Activated CD4-positive, CD25-positive, alpha-beta regulatory T cell treated with anti-CD3 and anti-CD28 coated beads, Interleukin-2, amount 50 U/mL, for 16 hours (primary cell): ENCODE measurements around the gene PIK3CG.
"Not testable (repeated sequence)": the region's sequence is repeated elsewhere in the genome, so short reads cannot be mapped to it uniquely, and the experiment has no call there.

ENCODE experiments used
- DNase-seq: peaks from one replicate; pipeline ENCODE4 v3.0.0-alpha.2; 2020; ENCODE audit warnings: low read depth, low spot score

Gene PIK3CG

DNA sequence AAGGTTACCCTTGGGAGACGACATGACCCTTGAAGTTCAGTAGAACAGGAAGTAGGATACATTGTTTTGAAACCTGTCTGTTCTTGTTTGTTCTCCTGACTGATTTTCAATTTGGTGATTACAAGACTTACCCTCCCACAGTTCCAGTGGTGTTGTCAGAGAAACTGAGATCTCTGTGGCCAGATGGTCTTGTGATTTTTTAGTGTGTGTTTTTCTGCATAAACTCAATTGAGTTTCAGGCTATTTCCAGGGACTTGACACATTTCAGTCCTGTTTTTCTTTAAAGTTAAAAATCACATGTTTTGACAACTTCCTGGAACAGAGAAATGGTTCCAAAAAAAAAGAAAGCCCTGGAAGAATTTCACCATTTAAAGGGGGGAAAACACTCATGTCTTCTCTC is 22.3 kb downstream of the PIK3CG start:
- no peak for DNase-seq

DNA sequence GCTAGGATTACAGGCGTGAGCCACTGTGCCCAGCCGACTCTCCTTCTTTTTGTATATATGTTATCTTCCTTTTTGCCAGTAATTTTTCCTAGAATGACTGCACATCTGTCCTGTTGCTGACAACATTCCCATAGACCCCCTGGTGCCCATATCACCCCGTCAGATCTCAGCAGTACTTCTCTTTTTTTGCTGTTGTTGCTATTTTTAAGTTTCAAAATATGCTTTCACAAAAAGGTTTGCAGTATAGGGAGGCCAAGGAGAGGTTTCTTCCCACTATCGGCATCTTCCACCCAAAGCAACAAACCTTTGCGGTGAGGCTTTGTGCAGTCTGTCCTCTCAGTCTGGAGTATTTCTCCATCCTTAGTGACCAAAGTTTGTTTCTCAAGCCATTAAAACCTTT is 23.1 kb downstream of the PIK3CG start:
- no peak for DNase-seq

DNA sequence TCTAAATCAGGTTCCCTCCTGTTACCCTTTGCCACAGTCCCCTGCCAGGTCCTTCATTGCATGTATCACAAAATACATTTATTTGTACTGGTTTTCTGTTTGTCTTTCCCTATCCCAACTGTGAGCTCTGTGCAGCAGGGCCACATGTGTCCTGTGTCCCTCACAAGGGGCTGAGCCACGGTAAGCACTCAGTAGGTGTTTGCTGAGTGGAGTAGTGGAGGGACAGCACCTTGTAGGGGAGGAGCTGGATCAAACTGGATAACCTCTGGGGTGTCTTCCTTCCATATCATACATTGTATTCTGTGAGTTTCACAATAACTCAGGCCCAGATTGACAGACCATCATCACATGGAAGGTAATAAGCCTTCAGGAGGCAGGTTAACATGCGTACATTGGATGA is 25.9 kb downstream of the PIK3CG start:
- DNase-seq = no peak

DNA sequence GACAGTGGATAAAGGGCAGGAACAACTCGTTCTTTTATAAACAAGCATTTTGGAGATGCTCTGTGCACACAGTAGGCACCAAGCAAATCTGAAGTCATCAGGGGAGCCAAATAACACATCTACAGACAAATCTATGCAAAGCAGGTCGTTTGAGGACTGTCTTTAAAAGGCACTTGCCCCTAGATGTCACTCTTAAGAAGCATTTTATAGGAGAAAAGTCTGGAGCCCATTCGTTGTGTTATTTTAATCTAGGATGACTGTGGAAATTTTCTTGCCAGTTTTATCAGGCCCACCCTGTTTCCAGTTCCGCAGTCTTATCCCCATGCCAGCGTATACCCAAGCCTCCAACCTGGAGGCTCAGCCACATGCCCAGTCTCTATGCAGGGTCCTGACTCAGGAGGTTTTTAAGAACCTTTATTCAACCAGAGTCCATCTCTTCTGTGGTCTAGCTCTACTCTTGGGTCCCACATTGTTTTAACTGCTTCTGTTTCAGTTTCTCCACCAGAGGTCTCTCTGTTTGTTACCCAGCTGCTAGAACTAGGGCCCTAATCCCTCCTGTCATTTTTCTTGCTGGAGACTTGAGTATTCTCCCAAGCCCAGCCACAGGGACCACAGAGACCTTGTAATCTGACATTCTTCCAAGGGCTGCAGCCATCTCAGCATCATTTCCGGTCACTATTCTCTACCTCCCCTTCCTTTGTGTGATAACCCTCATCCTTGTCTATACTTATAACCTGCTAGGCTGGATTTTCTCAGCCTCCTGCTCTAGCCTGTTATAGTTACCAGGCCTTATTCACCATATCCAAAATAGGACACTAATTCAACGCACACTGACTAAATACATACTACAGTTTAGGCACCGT is 26.7 kb downstream of the PIK3CG start:
- DNase-seq = no peak

DNA sequence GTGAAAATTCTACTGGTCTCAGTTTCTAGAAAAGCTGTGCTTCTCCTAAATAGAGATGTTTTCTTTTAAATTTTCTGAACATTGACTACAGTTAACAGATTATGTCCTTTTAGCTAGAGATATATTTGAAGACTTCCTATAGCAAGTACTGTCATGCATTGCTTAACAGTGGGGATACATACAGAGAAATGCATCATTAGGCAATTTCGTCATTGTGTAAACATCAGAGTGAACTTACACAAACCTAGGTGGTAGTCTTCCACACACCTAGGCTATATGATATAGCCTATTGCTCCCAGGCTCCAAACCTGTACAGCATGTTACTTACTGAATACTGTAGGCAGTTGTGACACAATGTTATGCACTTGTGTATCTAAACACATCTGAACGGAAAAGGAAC is 28.5 kb downstream of the PIK3CG start:
- no peak for DNase-seq

DNA sequence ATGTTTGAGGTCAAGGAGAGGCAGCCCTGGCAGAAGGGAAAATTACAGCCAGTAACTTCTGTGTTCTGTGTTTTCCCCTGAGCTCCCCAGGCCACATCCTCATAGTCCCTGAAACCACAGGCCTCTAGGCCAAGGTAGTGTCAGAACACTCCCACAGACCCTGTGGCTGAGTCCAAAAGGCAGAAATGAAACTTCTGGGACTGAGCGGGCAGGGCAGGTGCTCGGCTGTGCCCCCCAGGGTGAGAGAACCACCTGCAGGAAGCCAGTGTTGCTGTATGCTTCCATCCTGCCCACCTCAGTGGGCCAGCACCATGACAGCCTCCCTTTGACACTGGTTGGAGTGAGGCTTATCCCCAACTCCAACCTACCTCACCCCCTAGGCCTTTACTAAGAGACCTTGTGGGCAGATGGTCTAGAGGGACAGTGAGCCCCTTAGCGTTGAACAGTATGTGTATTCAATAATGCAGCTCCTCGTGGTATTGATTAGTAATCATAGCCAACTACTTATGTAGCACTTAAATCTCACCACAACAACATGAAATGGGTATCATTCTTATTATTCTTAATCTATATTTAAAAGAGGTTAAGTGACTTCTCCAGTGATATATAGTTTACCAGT is 30.3 kb downstream of the PIK3CG start:
- no peak for DNase-seq

DNA sequence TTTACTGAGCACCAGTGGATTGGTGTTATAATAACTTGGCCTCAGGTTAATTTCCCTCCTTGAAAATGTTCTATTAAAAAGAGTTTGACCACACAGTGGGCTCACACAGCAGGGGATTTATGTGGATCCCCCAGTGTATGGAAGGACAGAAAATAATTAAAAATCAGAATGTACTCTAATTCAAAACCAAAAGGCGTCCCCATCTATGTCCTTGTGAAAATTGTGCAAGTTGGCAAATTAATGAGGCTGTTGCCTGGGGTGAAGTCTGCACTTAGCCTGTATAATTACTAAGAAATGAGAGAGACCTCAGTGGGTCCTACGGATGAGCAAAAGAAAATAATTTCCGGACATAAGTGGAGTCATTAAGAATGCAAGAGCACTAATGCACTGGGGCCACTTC is 31.1 kb downstream of the PIK3CG start:
- no peak for DNase-seq

DNA sequence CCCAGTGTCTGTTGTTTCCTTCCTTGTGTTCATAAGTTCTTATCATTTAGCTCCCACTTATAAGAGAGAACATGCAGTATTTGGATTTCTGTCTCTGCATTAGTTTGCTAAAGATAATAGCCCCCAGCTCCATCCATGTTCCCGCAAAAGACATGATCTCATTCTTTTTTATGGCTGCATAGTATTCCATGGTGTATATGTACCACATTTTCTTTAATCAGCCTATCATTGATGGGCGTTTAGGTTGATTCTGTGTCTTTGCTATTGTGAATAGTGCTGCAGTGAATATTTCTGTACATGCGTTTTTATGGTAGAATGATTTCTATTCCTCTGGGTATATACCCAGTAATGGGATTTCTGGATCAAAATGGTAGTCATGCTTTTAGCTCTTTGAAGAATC is 32.5 kb downstream of the PIK3CG start:
- not testable (repeated sequence) for DNase-seq

DNA sequence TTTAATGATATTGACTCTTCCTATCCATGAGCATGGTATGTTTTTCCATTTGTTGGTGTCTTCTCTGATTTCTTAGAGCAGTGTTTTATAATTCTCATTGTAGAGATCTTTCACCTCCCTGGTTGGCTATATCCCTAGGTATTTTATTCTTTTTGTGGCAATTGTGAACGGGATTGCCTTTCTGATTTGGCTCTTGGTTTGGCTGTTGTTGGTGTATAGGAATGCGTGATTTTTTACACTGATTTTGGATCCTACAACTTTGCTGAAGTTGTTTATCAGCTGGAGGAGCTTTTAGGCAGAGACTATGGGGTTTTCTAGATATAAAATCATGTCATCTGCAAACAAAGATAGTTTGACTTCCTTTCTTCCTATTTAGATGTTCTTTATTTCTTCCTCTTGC is 33.9 kb downstream of the PIK3CG start:
- not testable (repeated sequence) for DNase-seq

DNA sequence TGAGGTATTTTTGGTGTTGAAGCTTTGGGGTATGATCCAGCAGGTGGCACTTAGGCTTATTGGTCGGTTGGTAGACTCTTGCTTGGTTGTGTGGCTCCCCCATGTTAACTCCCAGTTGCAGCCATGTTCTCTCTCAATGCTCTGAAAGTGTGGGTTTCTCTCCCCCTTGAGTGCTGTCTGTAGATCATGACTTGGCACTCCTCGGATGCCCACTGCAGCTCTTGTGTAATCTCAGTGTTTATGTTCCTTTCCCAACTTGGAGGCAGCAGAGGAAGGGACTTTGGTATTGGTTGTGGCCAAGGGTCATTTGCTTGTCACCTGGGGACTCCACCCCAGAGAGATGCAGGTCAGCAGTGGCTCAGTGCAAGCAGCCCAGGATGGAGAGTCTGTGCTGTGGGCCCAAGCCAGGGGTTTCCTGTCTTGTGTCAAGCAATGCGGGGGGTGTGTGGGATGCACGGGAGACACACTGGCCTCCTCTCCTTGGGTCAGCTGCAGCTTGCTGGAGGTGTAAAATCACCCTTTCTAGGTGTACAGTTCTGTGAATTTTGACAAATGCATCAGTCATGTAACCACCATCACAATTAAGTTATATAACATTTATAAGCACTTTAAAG is 36.9 kb downstream of the PIK3CG start:
- DNase-seq = no peak

DNA sequence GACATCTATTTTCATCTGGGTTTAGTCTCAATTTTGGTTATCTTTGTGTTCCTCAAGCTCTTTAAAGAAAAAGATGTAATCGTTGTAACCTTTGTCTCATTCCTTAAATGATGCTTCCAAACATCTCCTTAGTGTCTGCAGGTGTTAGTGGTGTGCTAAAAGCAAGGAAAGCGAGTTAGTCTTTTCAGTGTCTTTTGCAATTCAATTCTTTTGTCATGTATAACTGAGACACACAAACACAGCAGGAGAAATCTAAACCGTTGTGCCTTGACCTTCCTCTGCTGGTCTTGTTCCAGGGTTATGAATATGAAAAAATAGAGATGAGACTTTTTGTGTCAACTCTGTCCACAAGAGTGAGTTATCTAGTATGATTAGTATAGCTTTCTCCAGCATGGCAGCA is 40.7 kb downstream of the PIK3CG start:
- DNase-seq = no peak

DNA sequence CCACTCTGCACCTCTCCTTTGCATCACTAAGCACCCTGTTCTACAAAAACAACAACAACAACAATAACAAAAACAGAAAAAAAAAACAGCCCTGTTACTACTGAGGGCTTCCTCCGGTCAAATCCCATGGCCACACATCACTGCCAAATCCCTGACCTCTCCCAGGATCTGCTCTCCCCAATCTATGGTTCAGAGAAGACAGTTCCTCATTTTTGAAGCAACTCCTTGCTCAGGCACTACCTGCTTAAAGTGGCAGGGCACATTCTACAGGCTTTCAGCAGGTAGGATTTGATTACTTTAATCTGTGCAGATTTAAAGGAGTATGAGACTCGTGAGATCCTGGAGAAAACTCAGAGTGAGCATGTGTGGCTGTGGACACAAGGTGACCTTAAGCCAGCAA is 46.9 kb downstream of the PIK3CG start:
- no peak for DNase-seq

DNA sequence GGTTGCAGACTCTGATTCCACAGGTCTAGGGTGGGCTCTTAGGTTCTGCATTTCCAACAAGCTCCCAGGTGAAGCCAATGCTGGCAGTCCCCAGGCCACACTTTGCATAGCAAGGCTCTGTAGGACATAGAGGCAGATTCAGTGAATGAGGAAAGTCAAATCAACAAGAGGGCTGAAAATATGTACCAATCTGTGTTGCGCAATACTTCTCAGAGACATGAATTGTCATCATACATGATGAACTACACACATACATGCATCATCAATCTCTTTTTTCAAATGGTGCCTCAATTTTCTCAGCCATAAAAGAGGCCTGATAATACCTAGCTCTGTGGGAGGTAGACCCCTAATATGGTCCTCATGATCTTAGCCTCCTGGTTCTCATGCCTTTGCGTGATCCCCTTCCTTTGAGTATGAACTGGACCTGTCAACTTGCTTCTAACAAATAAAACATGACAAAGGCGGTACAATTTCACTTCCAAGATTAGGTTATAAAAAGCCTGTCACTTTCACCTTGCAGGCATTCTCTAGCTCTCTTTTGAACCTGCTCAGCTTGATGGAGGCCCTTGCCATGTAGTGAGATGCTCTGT is 49.0 kb downstream of the PIK3CG start:
- DNase-seq = no peak

DNA sequence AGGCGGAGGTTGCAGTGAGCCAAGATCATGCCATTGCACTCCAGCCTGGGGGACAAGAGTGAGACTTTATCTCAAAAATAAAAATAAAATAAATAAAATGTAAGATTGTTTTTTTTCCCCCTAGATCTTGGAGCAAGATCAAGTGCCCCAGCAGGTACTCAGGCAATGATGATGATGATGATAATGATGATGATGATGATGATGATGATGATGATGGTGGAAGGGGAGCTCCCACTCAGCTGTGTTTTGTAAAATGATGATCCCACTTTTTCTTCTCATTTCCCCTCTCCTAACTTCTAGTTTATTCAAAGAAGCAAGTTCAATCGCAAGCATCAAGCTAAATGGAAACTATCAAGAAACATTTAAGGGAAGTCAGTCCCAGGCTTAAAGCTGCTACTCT is 50.3 kb downstream of the PIK3CG start:
- no peak for DNase-seq

DNA sequence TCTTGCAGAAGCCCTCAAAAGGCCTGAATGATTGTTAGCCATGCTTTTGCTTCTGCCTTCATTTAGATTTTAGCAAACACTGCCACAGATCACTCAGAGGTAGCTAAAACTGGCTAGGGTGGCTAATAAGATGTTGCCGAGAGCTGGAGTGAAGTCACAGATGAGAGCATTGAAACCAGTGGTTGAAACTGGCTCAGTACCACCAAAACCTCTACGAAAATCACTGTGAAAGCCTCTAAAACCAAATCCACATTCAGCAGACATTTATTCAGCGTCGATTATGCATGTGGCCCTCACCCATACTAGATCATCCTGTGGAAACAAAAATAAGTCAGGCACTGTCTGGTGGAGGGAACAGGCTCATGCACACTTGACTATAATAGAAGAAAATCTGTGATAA is 50.8 kb downstream of the PIK3CG start:
- no peak for DNase-seq

DNA sequence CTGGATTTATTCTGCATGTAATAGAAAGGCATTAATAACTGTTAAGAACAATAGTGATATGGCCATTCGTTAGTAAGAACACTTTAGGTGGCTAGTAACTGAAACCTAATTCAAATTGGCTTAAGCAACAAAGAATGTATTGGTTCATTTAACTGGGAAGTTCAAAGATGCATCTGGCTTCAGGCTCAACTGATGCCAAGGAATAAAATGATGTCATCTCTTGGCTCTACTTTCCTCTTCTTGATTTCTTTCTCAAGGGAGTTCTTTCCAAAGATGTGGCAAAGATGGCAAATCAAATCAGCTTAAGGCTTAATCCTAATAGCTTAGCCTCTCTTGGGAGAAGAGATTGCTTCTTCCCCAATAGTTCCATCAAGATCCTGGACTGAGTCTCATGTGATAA is 51.6 kb downstream of the PIK3CG start:
- DNase-seq = no peak

DNA sequence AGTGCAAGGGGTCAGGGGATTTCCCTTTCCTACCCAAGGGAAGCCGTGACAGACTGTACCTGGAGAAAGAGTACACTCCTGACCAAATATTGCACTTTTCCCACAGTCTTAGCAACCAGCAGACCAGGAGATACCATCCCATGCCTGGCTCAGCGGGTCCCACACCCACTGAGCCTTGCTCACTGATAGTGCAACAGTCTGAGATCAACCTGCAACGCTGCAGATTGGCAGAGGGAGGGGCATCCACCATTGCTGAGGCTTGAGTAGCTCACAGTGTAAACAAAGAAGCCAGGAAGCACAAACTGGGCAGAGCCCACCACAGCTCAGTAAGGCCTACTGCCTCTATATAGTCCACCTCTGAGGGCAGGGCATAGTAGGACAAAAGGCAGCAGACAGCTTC is 53.9 kb downstream of the PIK3CG start:
- no peak for DNase-seq

DNA sequence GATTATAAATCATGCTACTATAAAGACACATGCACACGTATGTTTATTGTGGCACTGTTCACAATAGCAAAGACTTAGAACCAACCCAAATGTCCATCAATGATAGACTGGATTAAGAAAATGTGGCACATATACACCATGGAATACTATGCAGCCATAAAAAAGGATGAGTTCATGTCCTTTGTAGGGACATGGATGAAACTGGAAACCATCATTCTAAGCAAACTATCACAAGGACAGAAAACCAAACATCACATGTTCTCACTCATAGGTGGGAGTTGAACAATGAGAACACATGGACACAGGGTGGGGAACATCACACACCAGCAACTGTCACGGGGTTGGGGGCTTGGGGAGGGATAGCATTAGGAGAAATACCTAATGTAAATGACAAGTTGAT is 59.4 kb downstream of the PIK3CG start:
- DNase-seq = not testable (repeated sequence)

DNA sequence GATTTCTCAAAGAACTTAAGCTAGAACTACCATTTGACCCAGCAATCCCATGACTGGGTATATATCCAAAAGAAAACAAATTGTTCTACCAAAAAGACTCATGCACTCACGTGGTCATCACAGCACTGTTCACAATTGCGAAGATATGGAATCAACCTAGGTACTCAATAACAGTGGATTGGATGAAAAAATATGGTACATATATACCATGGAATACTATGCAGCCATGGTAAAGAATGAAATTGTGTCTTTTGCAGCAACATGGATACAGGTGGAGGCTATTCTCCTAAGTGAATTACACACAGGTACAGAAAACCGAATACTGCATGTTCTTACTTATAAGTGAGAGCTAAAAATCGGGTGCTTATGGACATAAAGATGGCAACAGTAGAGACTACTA is 61.8 kb downstream of the PIK3CG start:
- DNase-seq = no peak

DNA sequence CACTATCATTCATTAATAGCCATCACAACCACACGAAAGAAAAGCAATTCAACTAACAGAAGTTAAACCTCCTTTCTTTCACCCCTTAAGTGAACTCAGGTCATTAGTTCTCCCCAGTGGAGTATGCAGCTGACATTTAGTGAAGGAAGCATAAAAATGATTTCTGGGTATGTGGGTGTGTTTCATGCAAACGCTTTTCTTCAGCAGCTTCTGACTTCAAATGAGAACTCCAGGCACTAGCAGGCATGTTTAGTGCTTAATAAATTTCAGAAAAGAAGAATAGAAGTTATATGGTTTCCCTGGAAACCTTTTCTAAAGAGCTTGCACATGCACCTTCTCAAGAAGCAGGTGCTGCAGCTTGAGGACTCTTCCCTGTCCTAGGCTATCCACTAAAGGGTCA is 62.5 kb downstream of the PIK3CG start:
- DNase-seq = no peak

DNA sequence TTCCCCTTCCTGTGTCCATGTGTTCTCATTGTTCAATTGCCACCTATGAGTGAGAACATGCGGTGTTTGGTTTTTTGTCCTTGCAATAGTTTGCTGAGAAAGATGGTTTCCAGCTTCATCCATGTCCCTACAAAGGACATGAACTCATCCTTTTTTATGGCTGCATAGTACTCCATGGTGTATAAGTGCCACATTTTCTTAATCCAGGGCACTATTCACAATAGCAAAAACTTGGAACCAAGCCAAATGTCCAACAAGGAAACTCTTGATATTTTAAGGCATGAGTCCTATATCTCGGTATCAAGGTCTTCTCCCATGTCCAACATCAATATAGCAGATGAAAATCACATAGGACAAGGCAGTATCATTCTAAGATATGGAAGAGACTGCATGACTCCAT is 64.5 kb downstream of the PIK3CG start:
- DNase-seq = not testable (repeated sequence)

DNA sequence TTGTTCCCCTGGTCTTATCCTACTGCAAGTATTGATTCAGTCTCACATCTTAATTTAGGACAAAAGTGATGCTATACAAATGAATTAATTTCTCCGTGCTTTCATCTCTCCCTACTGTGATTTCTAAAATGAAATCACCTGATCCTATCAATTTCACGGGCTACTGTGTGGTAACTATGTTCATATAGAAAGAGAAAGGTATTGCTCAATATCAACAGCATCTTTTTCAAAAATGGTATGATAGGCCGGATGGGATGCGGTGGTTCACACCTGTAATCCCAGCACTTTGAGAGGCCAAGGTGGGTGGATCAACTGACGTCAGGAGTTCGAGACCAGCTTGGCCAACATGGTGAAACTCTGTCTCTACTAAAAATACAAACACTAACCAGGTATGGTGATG is 71.2 kb downstream of the PIK3CG start:
- no peak for DNase-seq

DNA sequence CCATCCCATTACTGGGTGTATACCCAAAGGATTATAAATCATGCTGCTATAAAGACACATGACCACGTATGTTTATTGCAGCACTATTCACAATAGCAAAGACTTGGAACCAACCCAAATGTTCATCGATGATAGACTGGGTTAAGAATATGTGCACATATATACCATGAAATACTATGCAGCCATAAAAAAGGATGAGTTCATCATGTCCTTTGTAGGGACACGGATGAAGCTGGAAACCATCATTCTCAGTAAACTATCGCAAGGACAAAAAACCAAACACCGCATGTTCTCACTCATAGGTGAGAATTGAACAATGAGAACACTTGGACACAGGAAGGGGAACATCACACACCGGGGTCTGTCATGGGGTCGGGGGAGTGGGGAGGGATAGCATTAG is 73.0 kb downstream of the PIK3CG start:
- DNase-seq = not testable (repeated sequence)
